Gastrocnemius medialis (tissue), 4 donors: Measurements from ENCODE around the gene TAS1R2.

ENCODE experiments used
- CTCF ChIP-seq, 5 experiments: fragments of 450-650 bp in 3 of 5; fragments of 200-600 bp in 2 of 5; sonication (generic) in 2 of 5; IDR thresholded peaks in 4 of 5; conservative IDR thresholded peaks in 1 of 5; 1 replicate in 4 of 5; 2 replicates in 1 of 5; pipeline ENCODE4 v1.5.1; 2016 to 2019; ENCODE audit warnings: antibody characterized with exemption in 5 of 5, mild to moderate bottlenecking in 3 of 5, moderate library complexity in 3 of 5
- POLR2A ChIP-seq, 2 donors: fragments of 450-650 bp; IDR thresholded peaks; one replicate each; pipeline ENCODE4 v1.6.1; 2017; ENCODE audit warnings: antibody characterized with exemption in 2 of 2, mild to moderate bottlenecking in 2 of 2, moderate library complexity in 2 of 2

GRCh38 chr1:18814425-18814824 lies 45.0 kb downstream of the TAS1R2 start:
- TF ChIP-seq CTCF (IDR thresholded peaks at IDR 0.05 in 4 of 5, conservative IDR thresholded peaks at IDR 0.05 in 1 of 5) (no peak), POLR2A (IDR thresholded peaks at IDR 0.05) (no peak)
